PC-9 (cell line): ENCODE data around the gene RNF121.

ENCODE experiments used
- CTCF ChIP-seq: fragments of 200-600 bp; sonication (generic); conservative IDR thresholded peaks from 2 replicates; pipeline ENCODE4 v1.6.1; 2017; ENCODE audit warnings: mixed run types, antibody characterized with exemption, mild to moderate bottlenecking, moderate library complexity
- EZH2 ChIP-seq: fragments of 200-600 bp; sonication (generic); IDR thresholded peaks from 2 replicates; pipeline ENCODE4 v1.8.0; 2017; ENCODE audit warnings: antibody characterized with exemption, low read depth

GRCh38 chr11:72008728-72009127 lies 79.9 kb downstream of the RNF121 start:
- no peak for TF ChIP-seq CTCF
- TF ChIP-seq EZH2: no peak
